Measurements from ENCODE around the gene YY1. TPM values are rescaled to one million over a fixed set of nuclear protein-coding genes. Genes with fewer than 3 reads are reported as not detected.

Gene YY1
- total RNA-seq: 70.0 and 77.2 TPM in 2 replicates
- long read RNA-seq, full-length matches to known transcripts: 9 of 15 reads
- long read RNA-seq, partial matches to known transcripts: 1 of 15 reads
- long read RNA-seq, other reads (novel, unspliced or antisense): 5 of 15 reads

DNA sequence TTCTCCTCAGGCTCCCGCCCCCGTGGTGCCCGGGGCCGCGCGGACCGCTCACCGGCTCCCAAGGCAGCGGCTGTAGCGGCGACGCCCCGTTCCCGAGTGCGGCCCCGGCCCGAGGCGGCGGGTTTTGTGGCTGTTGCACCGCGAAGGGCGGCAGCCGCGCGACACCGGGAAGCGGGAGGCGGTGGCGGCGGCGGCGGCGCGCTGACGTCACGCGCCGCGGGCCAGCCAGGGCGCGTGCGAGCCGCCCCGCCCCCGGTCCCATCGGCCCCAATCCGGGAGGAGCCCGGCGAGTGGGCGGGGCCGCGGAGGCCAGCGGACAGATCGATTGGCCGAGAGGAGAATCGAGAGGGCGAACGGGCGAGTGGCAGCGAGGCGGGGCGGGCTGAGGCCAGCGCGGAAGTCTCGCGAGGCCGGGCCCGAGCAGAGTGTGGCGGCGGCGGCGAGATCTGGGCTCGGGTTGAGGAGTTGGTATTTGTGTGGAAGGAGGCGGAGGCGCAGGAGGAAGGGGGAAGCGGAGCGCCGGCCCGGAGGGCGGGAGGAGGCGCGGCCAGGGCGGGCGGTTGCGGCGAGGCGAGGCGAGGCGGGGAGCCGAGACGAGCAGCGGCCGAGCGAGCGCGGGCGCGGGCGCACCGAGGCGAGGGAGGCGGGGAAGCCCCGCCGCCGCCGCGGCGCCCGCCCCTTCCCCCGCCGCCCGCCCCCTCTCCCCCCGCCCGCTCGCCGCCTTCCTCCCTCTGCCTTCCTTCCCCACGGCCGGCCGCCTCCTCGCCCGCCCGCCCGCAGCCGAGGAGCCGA is at the start of gene YY1:
Gene YY1, plus strand, starts transcription at position 726 of the 792 bp plus-strand sequence. CDS start 101 bp downstream, outside the sequence.
- peak within 1 kb of the TSS; percentile 95 for H3K4me3 Mint-ChIP-seq (ENCODE audit: unreplicated experiment)
- H3K4me1 Mint-ChIP-seq (ENCODE audit: unreplicated experiment): peaks cover 53% of the 10 kb centered on the region
- H3K27me3 Mint-ChIP-seq (ENCODE audit: unreplicated experiment): no peaks in the 10 kb centered on the region
- DNase-seq (ENCODE audit: extremely low spot score, unreplicated experiment): peak; percentile 100
- no peaks in the 10 kb centered on the region for H3K36me3 Mint-ChIP-seq (ENCODE audit: unreplicated experiment)
- H3K27ac Mint-ChIP-seq (ENCODE audit: unreplicated experiment): peak within 1 kb of the TSS; percentile 98
- H3K9me3 Mint-ChIP-seq (ENCODE audit: unreplicated experiment): no peaks in the 10 kb centered on the region
- no peak for TF ChIP-seq CTCF (IDR thresholded peaks at IDR 0.05)

DNA sequence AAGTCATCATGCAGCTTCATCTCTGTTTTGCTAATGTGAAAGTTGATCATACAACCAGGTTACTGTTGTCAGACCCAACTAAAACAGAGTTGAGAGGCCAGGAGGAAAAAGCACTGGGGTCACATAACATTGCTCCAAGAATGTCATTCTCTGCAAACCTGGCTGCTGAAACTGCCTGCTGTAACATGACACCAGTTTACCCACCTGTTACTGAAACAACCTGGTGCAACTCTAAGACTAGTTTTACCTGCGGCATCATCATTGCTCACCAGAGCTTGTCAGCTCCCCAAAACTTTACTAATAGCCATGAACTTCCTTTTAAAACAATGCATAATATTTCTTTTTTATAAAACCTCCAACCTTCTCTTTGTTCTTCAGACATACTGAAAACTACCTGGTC is 48.8 kb upstream of the YY1 start:
- H3K9me3 Mint-ChIP-seq (ENCODE audit: unreplicated experiment): no peaks in the 10 kb centered on the region
- no peaks in the 10 kb centered on the region for H3K36me3 Mint-ChIP-seq (ENCODE audit: unreplicated experiment)
- H3K4me1 Mint-ChIP-seq (ENCODE audit: unreplicated experiment): peaks cover 10% of the 10 kb centered on the region
- H3K27me3 Mint-ChIP-seq (ENCODE audit: unreplicated experiment): no peaks in the 10 kb centered on the region
- TF ChIP-seq CTCF (IDR thresholded peaks at IDR 0.05): no peak
- no peak overlapping the region for H3K27ac Mint-ChIP-seq (ENCODE audit: unreplicated experiment)
- no peak overlapping the region for H3K4me3 Mint-ChIP-seq (ENCODE audit: unreplicated experiment)
- DNase-seq (ENCODE audit: extremely low spot score, unreplicated experiment): no peak

DNA sequence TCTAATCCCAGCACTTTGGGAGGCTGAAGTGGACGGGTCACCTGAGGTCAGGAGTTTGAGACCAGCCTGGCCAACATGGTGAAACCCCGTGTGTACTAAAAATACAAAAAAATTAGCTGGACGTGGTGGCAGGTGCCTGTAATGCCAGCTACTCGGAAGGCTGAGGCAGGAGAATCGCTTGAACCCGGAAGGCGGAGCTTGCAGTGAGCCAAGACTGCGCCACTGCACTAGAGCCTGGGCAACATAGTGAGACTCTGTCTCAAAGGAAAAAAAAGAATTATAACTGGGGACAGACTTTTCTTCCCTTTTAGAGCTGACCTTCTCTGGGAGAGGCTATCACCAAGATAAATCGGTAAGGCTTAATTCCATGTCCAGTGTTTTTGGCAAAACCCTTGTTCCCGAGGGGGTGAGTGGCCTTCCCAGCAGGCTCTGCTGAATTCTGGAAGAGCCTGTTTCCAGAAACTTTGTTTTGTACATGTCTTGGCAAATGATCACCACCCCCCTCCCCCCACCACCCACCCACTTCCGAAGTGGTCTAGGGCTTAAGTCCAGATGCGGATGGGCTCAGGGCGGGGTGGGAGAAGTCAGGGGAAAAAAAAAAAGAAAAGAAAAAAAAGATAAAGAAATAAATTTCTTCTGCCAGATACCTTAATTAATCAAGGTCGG is 47.2 kb upstream of the YY1 start:
- no peak for DNase-seq (ENCODE audit: extremely low spot score, unreplicated experiment)
- no peaks in the 10 kb centered on the region for H3K36me3 Mint-ChIP-seq (ENCODE audit: unreplicated experiment)
- H3K4me3 Mint-ChIP-seq (ENCODE audit: unreplicated experiment): no peak overlapping the region

DNA sequence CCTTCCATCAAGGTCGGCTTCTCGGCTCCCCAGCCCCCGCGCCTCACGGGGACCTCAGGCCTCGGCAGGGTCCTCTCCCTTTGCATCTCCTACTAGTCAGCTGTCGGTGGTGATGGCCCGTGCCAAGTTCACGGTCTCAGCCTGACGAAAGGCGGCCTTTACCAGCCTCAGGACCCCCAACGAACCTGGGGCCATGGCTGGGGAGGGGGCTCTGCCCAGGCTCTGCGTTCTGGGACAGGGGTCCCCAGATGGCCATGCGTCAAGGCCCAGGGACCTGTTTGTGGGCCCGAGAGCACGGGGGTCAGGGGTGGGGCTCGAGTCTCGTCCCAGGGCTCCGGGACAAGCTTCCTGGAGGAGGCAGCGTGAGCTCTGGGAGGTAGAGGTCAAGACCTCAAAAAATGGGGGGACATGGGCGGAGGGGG is 46.7 kb upstream of the YY1 start:
- Mint-ChIP-seq H3K36me3 (ENCODE audit: unreplicated experiment) (no peaks in the 10 kb centered on the region), H3K27ac (ENCODE audit: unreplicated experiment) (peak overlapping the region; percentile 76), H3K27me3 (ENCODE audit: unreplicated experiment) (no peaks in the 10 kb centered on the region), H3K4me3 (ENCODE audit: unreplicated experiment) (peak overlapping the region; percentile 57), H3K9me3 (ENCODE audit: unreplicated experiment) (no peaks in the 10 kb centered on the region), H3K4me1 (ENCODE audit: unreplicated experiment) (peaks cover 10% of the 10 kb centered on the region)
- no peak for DNase-seq (ENCODE audit: extremely low spot score, unreplicated experiment)
- no peak for TF ChIP-seq CTCF (IDR thresholded peaks at IDR 0.05)

More for the DNA sequence above, 47.2 kb upstream of the YY1 start:
- TF ChIP-seq CTCF (IDR thresholded peaks at IDR 0.05): no peak
- H3K4me1 Mint-ChIP-seq (ENCODE audit: unreplicated experiment): peaks cover 10% of the 10 kb centered on the region
- no peaks in the 10 kb centered on the region for H3K27me3 Mint-ChIP-seq (ENCODE audit: unreplicated experiment)
- no peak overlapping the region for H3K27ac Mint-ChIP-seq (ENCODE audit: unreplicated experiment)
- no peaks in the 10 kb centered on the region for H3K9me3 Mint-ChIP-seq (ENCODE audit: unreplicated experiment)

All from osteocyte (in vitro differentiated cells).